ENCODE measurements around the gene SLC5A4. TPM values are rescaled to one million over a fixed set of nuclear protein-coding genes. Genes with fewer than 3 reads are reported as not detected.

SLC5A4 gene
- total and polyA plus RNA-seq, 2 of the 4 experiments (the other 2 are of a cell fraction) = 0.10 to 0.18 TPM

- ChIA-PET CTCF (no interaction called here), POLR2A (ENCODE audit: unreplicated experiment) (no interaction called here)
- no peak overlapping the region for H3K4me2 ChIP-seq (ENCODE audit: low read depth, low read length)
- no peak overlapping the region for H3K4me3 ChIP-seq (ENCODE audit: insufficient read depth, low read depth, low read length)
- H2AK5ac ChIP-seq (ENCODE audit: low read depth, low read length) = no peak overlapping the region
- H4K8ac ChIP-seq (ENCODE audit: low read depth in 2 of 2, low read length in 2 of 2) = no peak overlapping the region
- in situ Hi-C loops (cut with MboI; ENCODE audit: low sequenced_read_pairs) = no loop called here
- H3K9me3 ChIP-seq (ENCODE audit: control insufficient read depth, insufficient read depth, low read length) = no peaks in the 10 kb centered on the region
- ATAC-seq (ENCODE audit: low read depth) (no peak), DNase-seq (no peak)
- H3K18ac ChIP-seq (ENCODE audit: low read depth, low read length) = no peak overlapping the region
- no peaks in the 10 kb centered on the region for H3K79me1 ChIP-seq (ENCODE audit: low read depth in 1 of 2, low read length in 2 of 2)
- no peak overlapping the region for H4K5ac ChIP-seq (ENCODE audit: low read depth, low read length)
- no peak overlapping the region for H2BK15ac ChIP-seq (ENCODE audit: low read depth, low read length)
- no peak overlapping the region for H3K27ac ChIP-seq (ENCODE audit: insufficient read depth, low read length)
- no peak overlapping the region for H3K9ac ChIP-seq (ENCODE audit: low read depth, low read length)
- no peak overlapping the region for H2BK120ac ChIP-seq (ENCODE audit: low read depth, low read length)
- H2AFZ ChIP-seq (replicated peaks; ENCODE audit: low read length, poor library complexity) = no peak overlapping the region
- H2AK9ac ChIP-seq (replicated peaks; ENCODE audit: low read depth, low read length, poor library complexity) = no peak overlapping the region
- H2BK20ac ChIP-seq (ENCODE audit: low read depth, low read length) = no peak overlapping the region
- TF ChIP-seq MAZ (IDR thresholded peaks at IDR 0.05; ENCODE audit: borderline replicate concordance, low read depth, low read length) (no peak), CHD1 (IDR thresholded peaks at IDR 0.05; ENCODE audit: low read depth, low read length) (no peak), RAD21 (IDR thresholded peaks at IDR 0.05; ENCODE audit: low read length) (no peak), NFE2L2 (IDR thresholded peaks at IDR 0.05; ENCODE audit: low read depth, low read length) (no peak)
- TF ChIP-seq, protein P1, sequence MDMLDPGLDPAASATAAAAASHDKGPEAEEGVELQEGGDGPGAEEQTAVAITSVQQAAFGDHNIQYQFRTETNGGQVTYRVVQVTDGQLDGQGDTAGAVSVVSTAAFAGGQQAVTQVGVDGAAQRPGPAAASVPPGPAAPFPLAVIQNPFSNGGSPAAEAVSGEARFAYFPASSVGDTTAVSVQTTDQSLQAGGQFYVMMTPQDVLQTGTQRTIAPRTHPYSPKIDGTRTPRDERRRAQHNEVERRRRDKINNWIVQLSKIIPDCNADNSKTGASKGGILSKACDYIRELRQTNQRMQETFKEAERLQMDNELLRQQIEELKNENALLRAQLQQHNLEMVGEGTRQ (IDR thresholded peaks at IDR 0.05; ENCODE audit: low read depth, low read length) = no peak
- dilution Hi-C loops (cut with HindIII; ENCODE audit: low sequenced_read_pairs, unreplicated experiment) = no loop called here
- H3K27me3 ChIP-seq (ENCODE audit: control insufficient read depth, insufficient read depth, low read length) = peaks cover 3% of the 10 kb centered on the region; the same call in 1 of the 2 replicates
- WGBS, 2 experiments (ENCODE audit: extremely low coverage in 2 of 2, insufficient read length in 1 of 2) = 100% methylated on average over 1 of the region's 8 CpGs; no CpG with 5 or more reads in 1 of the 2 experiments
- no peak overlapping the region for H3K56ac ChIP-seq (ENCODE audit: extremely low read depth, insufficient read depth, low read length)
- no peak overlapping the region for H4K91ac ChIP-seq (ENCODE audit: insufficient read depth, low read depth, low read length)
- H3K14ac ChIP-seq (replicated peaks; ENCODE audit: low read depth, low read length) = no peak overlapping the region
- H3K4me1 ChIP-seq (ENCODE audit: control insufficient read depth, insufficient read depth, low read length) = no peaks in the 10 kb centered on the region
- intact Hi-C loops (cut with micrococcal nuclease) = loop anchor here (5.0 kb wide), 1 partner anchor 745 kb away; no protein-coding TSS in a partner anchor
- H4K20me1 ChIP-seq (ENCODE audit: insufficient read depth, low read length) = no peaks in the 10 kb centered on the region
- BruUV-seq (replicated peaks) = no TSS peak
- H3K36me3 ChIP-seq (ENCODE audit: control insufficient read depth, insufficient read depth, low read length) = no peaks in the 10 kb centered on the region
- no peak overlapping the region for H3K23ac ChIP-seq (ENCODE audit: low read depth, low read length)
- no peak overlapping the region for H2BK5ac ChIP-seq (ENCODE audit: low read depth, low read length, poor library complexity, severe bottlenecking)
- H3K9me1 ChIP-seq (ENCODE audit: insufficient read depth, low read length) = no peaks in the 10 kb centered on the region
- no peak overlapping the region for H3K4ac ChIP-seq (ENCODE audit: low read depth, low read length)
Observed at GRCh38 chr22:32177221-32177765, 77.9 kb downstream of the SLC5A4 start.

All from IMR-90 (cell line).